Pancreas (tissue), 10 donors: ENCODE data around the gene SLC24A1. TPM values are rescaled to one million over a fixed set of nuclear protein-coding genes. Genes with fewer than 3 reads are reported as not detected.

Source experiments
- ATAC-seq, 4 donors: fragments of 200-7000 bp; cut with Tn5 transposase; one replicate each; pipeline versions ENCODE4 v1.8.0 to v1.9.1; 2020; ENCODE audit warnings: mild to moderate bottlenecking in 4 of 4, moderate library complexity in 4 of 4
- DNase-seq, 6 donors: peaks; one replicate each; pipeline ENCODE4 v3.0.0-alpha.2; 2020
- FAIRE-seq: peaks from 2 replicates; lab custom pipeline; 2012; peaks lifted over from hg19 to GRCh38; lab: Jason Lieb, UNC
- H3K27ac ChIP-seq, 4 donors: fragments of 200-600 bp; sonication (generic); 1 replicate in 3 of 4; 2 replicates in 1 of 4; pipeline versions ENCODE4 v1.5.0 to v1.8.0; 2020
- H3K27me3 ChIP-seq, 4 donors: fragments of 200-600 bp; one replicate each; pipeline ENCODE4 v1.8.0; 2021
- H3K36me3 ChIP-seq, 3 donors: fragments of 200-600 bp; sonication (generic) in 1 of 3; one replicate each; pipeline versions ENCODE4 v1.5.0 to v1.8.0; 2020 to 2021
- H3K4me1 ChIP-seq, 3 donors: fragments of 200-600 bp; one replicate each; pipeline ENCODE4 v1.8.0; 2021
- H3K4me3 ChIP-seq, 4 donors: fragments of 200-600 bp; sonication (generic) in 2 of 4; one replicate each; pipeline versions ENCODE4 v1.5.0 to v1.8.0; 2020 to 2021
- H3K9me3 ChIP-seq, 4 donors: fragments of 200-600 bp; one replicate each; pipeline ENCODE4 v1.8.0; 2021
- CTCF ChIP-seq, 4 donors: fragments of 200-600 bp; sonication (generic) in 3 of 4; IDR thresholded peaks; one replicate each; pipeline versions ENCODE4 v1.5.0 to v1.8.0; 2021; ENCODE audit warnings: antibody characterized with exemption in 4 of 4
- WGBS, 2 donors: extraction: QIAGEN DNeasy Blood & Tissue Kit; methylation state at CpG; one replicate each; pipeline ENCODE4 v1.1.7; 2013; 5-methylcytosine and 5-hydroxymethylcytosine counted together
- intact Hi-C, 3 donors: fragments of 100-400 bp; cut with DNase I; formaldehyde crosslinking; loops; one replicate each; pipeline versions ENCODE4 v1.11.1 to v1.14.2; 2022
- polyA plus RNA-seq, 2 donors: library from polyadenylated mRNA; stranded (reverse); fragments of 200-250 nt; gene quantifications; one replicate each; pipeline ENCODE4 v1.2.3, GENCODE V29; 2013
- total RNA-seq, 6 donors: library from RNA; stranded (reverse); fragmentation: NEBNext Ultra II Directional in 4 of 6; extraction: Animal tissue kit (Norgen Biotek cat#: 25700) in 4 of 6; gene quantifications; one replicate each; pipeline versions ENCODE4 v1.2.1 to v1.2.4, GENCODE V29; 2021 to 2023
- donor health status: healthy with polysubstance abuse.
- donor health status: DM: no; HTN: no; CAD: no; lungs with moderate emphysema.
- donor health status: DM: no; HTN: no; CAD: no.
- donor health status: control.
- donor health status: control.
- donor health status: Bipolar disorder and iron deficiency.
- donor health status: DM: yes; HTN: yes; CAD: no.
- donor health status: DM: no; HTN: no; CAD: no.
- donor health status: DM: no; HTN: no; CAD: no.
- donor health status: DM: yes; HTN: yes; CAD: no.

SLC24A1 gene
- total RNA-seq (1 to 10 TPM; 1.9 to 5.8 (median 4.5) TPM), polyA plus RNA-seq (1 to 10 TPM; 1.9 to 2.7 TPM)

- TF ChIP-seq CTCF (IDR thresholded peaks at IDR 0.05) = no peak
- Histone ChIP-seq H3K4me1 (no peaks in the 10 kb centered on the region), H3K4me3 (no peak within 1 kb of the TSS), H3K36me3 (no peaks in the 10 kb centered on the region), H3K27ac (no peak within 1 kb of the TSS), H3K27me3 (no peaks in the 10 kb centered on the region), H3K9me3 (no peaks in the 10 kb centered on the region)
- DNase-seq (no peak), FAIRE-seq (no peak), ATAC-seq (no peak)
- 79 to 85% methylated on average over 6 of the region's 6 CpGs for WGBS, 2 donors
- intact Hi-C loops = no loop called here
Observed at GRCh38 chr15:65621638-65622037, at the start of gene SLC24A1. Gene SLC24A1, plus strand, starts transcription at chr15:65621938. Its CDS starts 2,143 bp downstream, at chr15:65624081.

- Histone ChIP-seq H3K27me3 (no peaks in the 10 kb centered on the region), H3K4me1 (no peaks in the 10 kb centered on the region), H3K4me3 (no peak overlapping the region), H3K36me3 (peaks cover 0 to 12% (median 4%) of the 10 kb centered on the region in 3 donors), H3K27ac (no peak overlapping the region), H3K9me3 (no peaks in the 10 kb centered on the region)
- intact Hi-C loops = no loop called here
- ATAC-seq (no peak), FAIRE-seq (no peak), DNase-seq (no peak)
- no peak for TF ChIP-seq CTCF (IDR thresholded peaks at IDR 0.05)
- WGBS, 2 donors = 89 to 92% methylated on average over 2 of the region's 2 CpGs
Observed at GRCh38 chr15:65571971-65572370, 49.8 kb upstream of the SLC24A1 start.

GRCh38 chr15:65576664-65577063, 45.1 kb upstream of the SLC24A1 start:
- H3K9me3 ChIP-seq = no peaks in the 10 kb centered on the region
- no peak for ATAC-seq
- H3K4me3 ChIP-seq = no peak overlapping the region
- no peak for DNase-seq
- intact Hi-C loops = no loop called here
- peaks cover 0 to 25% (median 6%) of the 10 kb centered on the region in 3 donors for H3K36me3 ChIP-seq
- H3K4me1 ChIP-seq = no peaks in the 10 kb centered on the region
- no peak for FAIRE-seq
- H3K27ac ChIP-seq = no peak overlapping the region
- 93 to 97% methylated on average over 1 of the region's 1 CpG for WGBS, 2 donors
- no peaks in the 10 kb centered on the region for H3K27me3 ChIP-seq
- no peak for TF ChIP-seq CTCF (IDR thresholded peaks at IDR 0.05)

- FAIRE-seq = no peak
- 82 to 84% methylated on average over 6 of the region's 6 CpGs for WGBS, 2 donors
- DNase-seq = no peak
- Histone ChIP-seq H3K9me3 (no peaks in the 10 kb centered on the region), H3K36me3 (peaks cover 0 to 25% (median 6%) of the 10 kb centered on the region in 3 donors), H3K27me3 (no peaks in the 10 kb centered on the region), H3K4me1 (no peaks in the 10 kb centered on the region), H3K27ac (no peak overlapping the region), H3K4me3 (no peak overlapping the region)
- ATAC-seq = no peak
- TF ChIP-seq CTCF (IDR thresholded peaks at IDR 0.05) = no peak
- intact Hi-C loops = no loop called here
Observed at GRCh38 chr15:65577129-65577996, 44.4 kb upstream of the SLC24A1 start.
